HL-60 (cell line): ENCODE measurements around the gene PTPRD.

Experiments
- DNase-seq, 2 experiments: peaks; one replicate each; pipeline ENCODE4 v3.0.0-alpha.2; 2010 to 2020; ENCODE audit warnings: low read depth in 1 of 2, low spot score in 1 of 2
- H3K27ac ChIP-seq: fragments of 250-450 bp; sonication (Bioruptor Pico); replicated peaks from 2 replicates; pipeline ENCODE4 v1.5.1; 2020; ENCODE audit warnings: mild to moderate bottlenecking, moderate library complexity
- H3K27me3 ChIP-seq: fragments of 250-450 bp; sonication (Bioruptor Pico); 2 replicates; pipeline ENCODE4 v1.5.1; 2021; ENCODE audit warnings: mild to moderate bottlenecking, moderate library complexity; ENCODE audit not compliant: insufficient read depth, poor library complexity, severe bottlenecking
- H3K4me3 ChIP-seq: replicated peaks from 2 replicates; pipeline ENCODE4 v1.5.1; 2011; ENCODE audit warnings: mild to moderate bottlenecking, control low read depth, low read length; ENCODE audit not compliant: insufficient read depth
- CTCF ChIP-seq: IDR thresholded peaks from one replicate; pipeline ENCODE4 v1.5.1; 2011; ENCODE audit warnings: low read length, control low read depth, inconsistent platforms; ENCODE audit not compliant: insufficient read depth
- GABPA ChIP-seq: IDR thresholded peaks from 2 replicates; pipeline ENCODE4 v1.6.1; 2012; ENCODE audit warnings: low read depth
- POLR2AphosphoS5 ChIP-seq: IDR thresholded peaks from 2 replicates; pipeline ENCODE4 v1.6.1; 2012; ENCODE audit warnings: low read depth
- REST ChIP-seq: IDR thresholded peaks from 2 replicates; pipeline ENCODE4 v1.6.1; 2012; ENCODE audit warnings: low read depth; ENCODE audit not compliant: insufficient replicate concordance
- SPI1 ChIP-seq: IDR thresholded peaks from 2 replicates; pipeline ENCODE4 v1.6.1; 2012; ENCODE audit warnings: low read depth, mild to moderate bottlenecking, borderline replicate concordance

PTPRD gene

GRCh38 chr9:10548348-10548747 is 64.5 kb downstream of the PTPRD start:
- DNase-seq: no peak
- TF ChIP-seq POLR2AphosphoS5: no peak
- no peak for TF ChIP-seq CTCF
- no peak for TF ChIP-seq REST
- no peak for TF ChIP-seq SPI1
- TF ChIP-seq GABPA: no peak
- H3K27ac ChIP-seq: no peak overlapping the region
- no peaks in the 10 kb centered on the region for H3K27me3 ChIP-seq
- H3K4me3 ChIP-seq: no peak overlapping the region

- no peak for DNase-seq
- Histone ChIP-seq H3K4me3 (no peak overlapping the region), H3K27ac (no peak overlapping the region), H3K27me3 (no peaks in the 10 kb centered on the region)
- TF ChIP-seq SPI1 (no peak), GABPA (no peak), POLR2AphosphoS5 (no peak), REST (no peak), CTCF (no peak)
Observed at GRCh38 chr9:10538073-10538472, 74.7 kb downstream of the PTPRD start.

DNA sequence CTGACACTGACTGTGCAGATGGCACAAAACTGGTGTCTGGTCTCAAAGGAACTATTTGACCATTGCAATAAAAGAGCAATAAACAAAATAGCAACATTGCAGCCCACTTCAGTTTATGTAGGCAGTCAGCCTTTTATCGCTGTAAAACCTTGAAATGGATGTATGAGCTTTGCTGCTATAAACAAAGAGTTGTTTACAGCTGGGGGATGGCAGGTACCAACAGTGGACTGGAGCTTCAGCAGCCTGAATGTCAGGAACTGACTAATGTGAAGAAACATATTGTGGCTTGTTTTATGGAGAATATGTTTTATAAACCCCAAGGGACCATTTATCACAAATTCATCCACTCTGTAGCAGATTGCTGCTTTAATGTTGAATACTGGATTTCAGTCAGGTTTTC is 78.0 kb downstream of the PTPRD start:
- no peak overlapping the region for H3K4me3 ChIP-seq
- DNase-seq: no peak
- H3K27me3 ChIP-seq: no peaks in the 10 kb centered on the region
- no peak overlapping the region for H3K27ac ChIP-seq
- TF ChIP-seq SPI1: no peak
- TF ChIP-seq POLR2AphosphoS5: no peak
- TF ChIP-seq GABPA: no peak
- TF ChIP-seq REST: no peak
- no peak for TF ChIP-seq CTCF
